GM10847 (cell line): ENCODE results near the gene ADGRD1.

Source experiments
- POLR2A ChIP-seq: IDR thresholded peaks from 2 replicates; pipeline ENCODE4 v1.6.1; 2011; ENCODE audit not compliant: insufficient read length; ENCODE audit errors: extremely low read depth

Gene ADGRD1

GRCh38 chr12:130970165-130970907, 16.6 kb downstream of the ADGRD1 start:
- no peak for TF ChIP-seq POLR2A

- no peak for TF ChIP-seq POLR2A
These were observed 17.2 kb downstream of the ADGRD1 start for GRCh38 chr12:130970908-130971233.

GRCh38 chr12:130971925-130972585, 18.3 kb downstream of the ADGRD1 start:
- TF ChIP-seq POLR2A, result no peak

GRCh38 chr12:130972586-130972950, 18.9 kb downstream of the ADGRD1 start:
- no peak for TF ChIP-seq POLR2A

GRCh38 chr12:130973109-130973508, 19.4 kb downstream of the ADGRD1 start:
- TF ChIP-seq POLR2A, result no peak

- no peak for TF ChIP-seq POLR2A
These were observed 20.2 kb downstream of the ADGRD1 start for GRCh38 chr12:130973906-130974305.

GRCh38 chr12:130975116-130975515, 21.4 kb downstream of the ADGRD1 start:
- no peak for TF ChIP-seq POLR2A

- TF ChIP-seq POLR2A, result no peak
These were observed 22.5 kb downstream of the ADGRD1 start for GRCh38 chr12:130976171-130976720.

- TF ChIP-seq POLR2A, result no peak
These were observed 23.5 kb downstream of the ADGRD1 start for GRCh38 chr12:130977046-130977742.

- no peak for TF ChIP-seq POLR2A
These were observed 24.0 kb downstream of the ADGRD1 start for GRCh38 chr12:130977743-130978095.

- no peak for TF ChIP-seq POLR2A
These were observed 25.1 kb downstream of the ADGRD1 start for GRCh38 chr12:130978785-130979184.

- TF ChIP-seq POLR2A, result no peak
These were observed 27.5 kb downstream of the ADGRD1 start for GRCh38 chr12:130981074-130981742.

- no peak for TF ChIP-seq POLR2A
These were observed 28.2 kb downstream of the ADGRD1 start for GRCh38 chr12:130981911-130982310.

- TF ChIP-seq POLR2A, result no peak
These were observed 29.0 kb downstream of the ADGRD1 start for GRCh38 chr12:130982565-130983225.
